Measurements from ENCODE around the gene NR3C1. TPM values are rescaled to one million over a fixed set of nuclear protein-coding genes. Genes with fewer than 3 reads are reported as not detected.

The NR3C1 gene
- total RNA-seq, 1 donor from 2014 or later: 46.7 TPM

DNA sequence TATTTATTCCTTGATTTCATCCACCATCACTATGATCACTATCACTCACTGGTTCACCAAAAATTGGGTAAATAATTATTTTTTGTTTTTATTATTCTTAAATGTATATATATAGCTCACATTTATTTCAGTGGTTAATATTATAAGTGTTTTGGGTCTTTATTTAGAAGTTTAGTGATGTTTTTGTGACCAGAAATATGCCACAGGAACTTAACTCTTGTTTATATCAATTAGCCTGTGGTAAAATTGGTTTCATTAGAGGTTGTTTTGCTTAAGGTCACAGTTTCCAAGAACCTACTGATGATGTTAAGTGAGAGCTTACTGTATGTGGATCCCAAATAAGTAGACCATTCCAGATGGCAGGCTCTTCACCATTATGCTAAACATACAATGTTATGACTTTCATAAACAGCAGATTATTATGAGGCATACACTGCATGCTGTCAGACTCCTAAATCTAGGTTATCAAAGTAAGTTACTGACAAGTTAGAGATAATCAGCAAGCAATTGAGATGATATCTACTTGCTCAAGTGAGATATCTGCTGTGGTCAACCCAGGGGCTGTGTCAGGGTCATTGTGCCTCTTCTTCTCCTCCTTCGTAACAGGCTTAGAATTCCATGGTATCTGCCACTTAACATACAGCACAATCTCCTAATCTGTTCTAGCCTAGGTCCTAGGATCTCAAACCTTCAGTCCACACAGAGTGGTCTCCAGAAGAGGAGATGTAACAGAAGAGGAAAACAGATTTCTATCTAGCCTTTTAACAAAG, 57.6 kb downstream of the NR3C1 start:
- TF ChIP-seq POLR2A (IDR thresholded peaks at IDR 0.05) (no peak), CTCF (IDR thresholded peaks at IDR 0.05) (no peak), POLR2AphosphoS5 (IDR thresholded peaks at IDR 0.05; ENCODE audit: insufficient read depth in 1 of 2, low read depth in 1 of 2) (no peak)
- Histone ChIP-seq H3K4me3 (no peak overlapping the region), H3K27me3 (no peaks in the 10 kb centered on the region), H3K4me1 (peaks cover 61% of the 10 kb centered on the region), H3K9me3 (no peaks in the 10 kb centered on the region), H3K27ac (no peak overlapping the region), H3K36me3 (no peaks in the 10 kb centered on the region)
- DNase-seq (ENCODE audit: extremely low spot score in 2 of 2): no peak
- intact Hi-C loops (cut with DNase I): no loop called here

DNA sequence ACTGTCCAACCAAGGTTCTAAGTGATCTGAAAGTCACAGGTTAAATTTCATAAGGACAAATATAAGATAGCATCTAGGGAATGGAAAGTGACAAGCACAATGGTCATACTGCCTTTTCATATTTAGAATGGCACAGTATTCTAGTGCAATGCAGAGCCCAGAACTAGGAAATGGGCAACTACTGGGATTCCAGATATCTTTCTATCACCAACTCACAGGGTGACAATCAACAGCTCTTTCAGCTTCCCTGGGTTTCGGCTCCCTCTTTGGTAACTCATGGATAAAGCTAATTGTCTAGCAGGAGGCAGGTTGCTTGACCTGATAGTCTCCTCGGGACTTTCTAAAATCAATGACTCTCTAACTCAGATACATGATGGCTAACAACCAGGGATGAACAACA, 60.4 kb downstream of the NR3C1 start:
- Histone ChIP-seq H3K27me3 (no peaks in the 10 kb centered on the region), H3K36me3 (no peaks in the 10 kb centered on the region), H3K9me3 (no peaks in the 10 kb centered on the region), H3K4me3 (no peak overlapping the region), H3K27ac (no peak overlapping the region), H3K4me1 (peaks cover 43% of the 10 kb centered on the region)
- intact Hi-C loops (cut with DNase I): no loop called here
- DNase-seq (ENCODE audit: extremely low spot score in 2 of 2): no peak
- TF ChIP-seq CTCF (IDR thresholded peaks at IDR 0.05) (no peak), POLR2A (IDR thresholded peaks at IDR 0.05) (no peak), POLR2AphosphoS5 (IDR thresholded peaks at IDR 0.05; ENCODE audit: insufficient read depth in 1 of 2, low read depth in 1 of 2) (no peak)

DNA sequence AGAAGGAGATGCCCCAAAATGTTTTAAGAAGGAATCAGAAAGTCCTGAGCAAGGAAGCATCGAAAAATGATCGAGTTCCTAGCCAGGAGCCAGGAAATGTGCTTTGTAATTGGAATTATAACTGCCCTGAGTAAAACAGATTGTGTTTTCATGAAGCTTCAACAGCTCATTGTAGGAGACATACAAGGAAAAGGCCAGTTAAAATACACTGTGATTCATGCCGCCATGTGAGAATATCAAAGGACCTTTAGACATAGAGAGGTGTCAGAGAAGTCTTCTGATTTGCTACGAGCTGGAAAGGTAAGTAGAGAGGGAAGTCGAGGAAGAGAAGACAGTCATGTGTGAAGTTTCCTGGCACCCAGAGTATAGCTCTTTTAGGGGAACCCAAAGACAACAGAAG, 60.9 kb downstream of the NR3C1 start:
- Histone ChIP-seq H3K4me3 (no peak overlapping the region), H3K27ac (no peak overlapping the region), H3K9me3 (no peaks in the 10 kb centered on the region), H3K36me3 (no peaks in the 10 kb centered on the region), H3K27me3 (no peaks in the 10 kb centered on the region), H3K4me1 (peaks cover 39% of the 10 kb centered on the region)
- no peak for DNase-seq (ENCODE audit: extremely low spot score in 2 of 2)
- intact Hi-C loops (cut with DNase I): no loop called here
- TF ChIP-seq POLR2AphosphoS5 (IDR thresholded peaks at IDR 0.05; ENCODE audit: insufficient read depth in 1 of 2, low read depth in 1 of 2) (no peak), POLR2A (IDR thresholded peaks at IDR 0.05) (no peak), CTCF (IDR thresholded peaks at IDR 0.05) (no peak)

DNA sequence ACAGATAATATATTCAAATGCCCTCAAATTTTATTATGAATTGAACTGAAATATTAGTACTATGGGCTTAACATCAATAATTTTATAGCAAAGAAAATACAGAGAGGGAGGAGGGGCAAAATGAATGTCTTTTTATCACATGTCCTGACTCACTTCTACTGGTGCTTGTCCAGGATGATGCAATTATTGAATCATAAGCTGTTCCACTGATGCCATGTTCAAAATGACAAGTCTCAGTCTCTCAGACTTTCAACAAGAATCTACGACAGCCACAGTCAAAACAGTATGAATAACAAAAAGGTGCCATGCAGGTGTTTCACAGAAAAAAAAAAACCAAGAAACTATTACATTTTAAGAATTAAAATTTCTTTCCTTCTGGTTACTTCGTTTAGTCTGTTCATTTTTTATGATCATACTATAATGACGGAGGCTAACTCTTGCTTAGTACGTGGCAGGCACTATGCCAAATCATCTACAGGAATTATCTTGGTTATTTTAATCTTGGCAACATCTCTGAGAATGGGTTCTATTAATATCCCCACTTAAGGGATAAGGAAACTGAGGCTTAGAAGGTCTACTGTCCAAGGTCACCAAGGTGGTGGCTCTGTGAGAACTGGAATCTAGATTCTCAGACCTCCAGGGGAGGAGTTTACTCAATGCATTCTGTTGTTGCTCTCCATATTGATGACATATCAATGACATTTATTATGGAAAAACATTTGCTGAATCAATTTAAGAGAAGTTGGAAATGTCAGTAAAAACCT, 61.5 kb downstream of the NR3C1 start:
- no peak for TF ChIP-seq POLR2A (IDR thresholded peaks at IDR 0.05)
- TF ChIP-seq POLR2AphosphoS5 (IDR thresholded peaks at IDR 0.05; ENCODE audit: insufficient read depth in 1 of 2, low read depth in 1 of 2): peak in 1 of 2 donors; percentile 72
- Histone ChIP-seq H3K9me3 (no peaks in the 10 kb centered on the region), H3K4me1 (peaks cover 33% of the 10 kb centered on the region), H3K27ac (no peak overlapping the region), H3K27me3 (no peaks in the 10 kb centered on the region), H3K4me3 (no peak overlapping the region), H3K36me3 (no peaks in the 10 kb centered on the region)
- DNase-seq (ENCODE audit: extremely low spot score in 2 of 2): no peak
- intact Hi-C loops (cut with DNase I): no loop called here

- no peaks in the 10 kb centered on the region for H3K27me3 ChIP-seq
- no peak for TF ChIP-seq CTCF (IDR thresholded peaks at IDR 0.05)
- TF ChIP-seq POLR2A (IDR thresholded peaks at IDR 0.05): no peak
- TF ChIP-seq POLR2AphosphoS5 (IDR thresholded peaks at IDR 0.05; ENCODE audit: insufficient read depth in 1 of 2, low read depth in 1 of 2): no peak
- intact Hi-C loops (cut with DNase I): no loop called here
- H3K36me3 ChIP-seq: no peaks in the 10 kb centered on the region
- no peak overlapping the region for H3K4me3 ChIP-seq
- H3K4me1 ChIP-seq: peaks cover 25% of the 10 kb centered on the region
- DNase-seq (ENCODE audit: extremely low spot score in 2 of 2): no peak
- H3K9me3 ChIP-seq: no peaks in the 10 kb centered on the region
- peak overlapping the region; percentile 15 for H3K27ac ChIP-seq
Measured at GRCh38 chr5:143340891-143341685, 62.4 kb downstream of the NR3C1 start.
